Thymus (tissue), 11 donors: ENCODE data around the gene IGFBP2. TPM values are rescaled to one million over a fixed set of nuclear protein-coding genes. Genes with fewer than 3 reads are reported as not detected.

Source experiments
- DNase-seq, 9 donors: peaks; one replicate each; pipeline ENCODE4 v3.0.0-alpha.2; 2013; ENCODE audit warnings: low spot score in 9 of 9, low read depth in 6 of 9, missing footprints in 1 of 9
- H3K27ac ChIP-seq, 2 donors: one replicate each; pipeline ENCODE4 v1.5.1; 2013; ENCODE audit warnings: control low read depth in 1 of 2, low read depth in 1 of 2, low read length in 1 of 2, mild to moderate bottlenecking in 1 of 2, moderate library complexity in 1 of 2
- H3K27me3 ChIP-seq, 2 donors: one replicate each; pipeline ENCODE4 v1.5.1; 2013; ENCODE audit warnings: low read length in 1 of 2; ENCODE audit not compliant: control insufficient read depth in 2 of 2, insufficient read depth in 1 of 2
- H3K36me3 ChIP-seq, 2 donors: one replicate each; pipeline ENCODE4 v1.5.1; 2013; ENCODE audit warnings: low read length in 1 of 2, mild to moderate bottlenecking in 1 of 2, moderate library complexity in 1 of 2; ENCODE audit not compliant: control insufficient read depth in 2 of 2, insufficient read depth in 2 of 2
- H3K4me1 ChIP-seq, 2 donors: one replicate each; pipeline ENCODE4 v1.5.1; 2013; ENCODE audit warnings: low read length in 2 of 2; ENCODE audit not compliant: control insufficient read depth in 2 of 2, insufficient read depth in 2 of 2
- H3K4me3 ChIP-seq, 2 donors: one replicate each; pipeline ENCODE4 v1.5.1; 2013; ENCODE audit warnings: low read length in 2 of 2, control low read depth in 1 of 2, mild to moderate bottlenecking in 1 of 2
- H3K9me3 ChIP-seq, 2 donors: one replicate each; pipeline ENCODE4 v1.5.1; 2013; ENCODE audit warnings: low read length in 1 of 2, mild to moderate bottlenecking in 1 of 2; ENCODE audit not compliant: control insufficient read depth in 2 of 2, insufficient read depth in 1 of 2
- WGBS: extraction: QIAGEN DNeasy Blood & Tissue Kit; methylation state at CpG from one replicate; pipeline ENCODE4 v1.1.7; 2013; 5-methylcytosine and 5-hydroxymethylcytosine counted together
- polyA plus RNA-seq: library from polyadenylated mRNA; stranded (reverse); fragments of 200-250 nt; gene quantifications from one replicate; pipeline ENCODE4 v1.2.3, GENCODE V29; 2013
- total RNA-seq: library from RNA; stranded (reverse); fragments of 120-200 nt; gene quantifications from one replicate; pipeline ENCODE4 v1.2.4, GENCODE V29; 2013
- donor health status: healthy.

IGFBP2 gene
- total and polyA plus RNA-seq, 2 donors, result 111 to 189 TPM

- DNase-seq, result no peak
- H3K9me3 ChIP-seq, result no peaks in the 10 kb centered on the region
- no peaks in the 10 kb centered on the region for H3K36me3 ChIP-seq
- H3K27ac ChIP-seq, result no peak overlapping the region
- H3K4me3 ChIP-seq, result no peak overlapping the region
- H3K27me3 ChIP-seq, result peaks cover 0 to 23% of the 10 kb centered on the region in 2 donors
- 79% methylated on average over 17 of the region's 17 CpGs for WGBS
- peaks cover 0 to 2% of the 10 kb centered on the region in 2 donors for H3K4me1 ChIP-seq
Observed at GRCh38 chr2:216670266-216671080, 37.3 kb downstream of the IGFBP2 start.

DNA sequence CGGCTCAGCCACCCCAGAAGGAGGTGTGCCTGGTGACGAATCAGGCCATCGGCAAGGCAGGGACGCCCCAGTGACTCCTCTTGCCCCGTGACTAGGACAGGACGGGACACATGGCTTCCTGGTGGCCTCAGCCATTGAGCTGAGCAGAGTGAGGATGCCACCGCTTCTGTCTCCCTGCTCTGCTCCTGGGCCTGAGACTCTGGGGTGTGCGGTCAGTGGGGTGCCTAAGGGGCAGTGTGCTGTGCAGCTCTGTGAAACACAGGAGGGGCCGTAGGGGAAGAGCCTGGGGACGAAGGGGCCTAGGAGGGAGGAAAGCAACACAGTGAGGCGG, 37.8 kb downstream of the IGFBP2 start:
- WGBS, result 96% methylated on average over 11 of the region's 11 CpGs
- Histone ChIP-seq H3K36me3 (no peaks in the 10 kb centered on the region), H3K27me3 (peaks cover 0 to 23% of the 10 kb centered on the region in 2 donors), H3K4me3 (no peak overlapping the region), H3K27ac (no peak overlapping the region), H3K9me3 (no peaks in the 10 kb centered on the region), H3K4me1 (no peaks in the 10 kb centered on the region)
- no peak for DNase-seq

DNA sequence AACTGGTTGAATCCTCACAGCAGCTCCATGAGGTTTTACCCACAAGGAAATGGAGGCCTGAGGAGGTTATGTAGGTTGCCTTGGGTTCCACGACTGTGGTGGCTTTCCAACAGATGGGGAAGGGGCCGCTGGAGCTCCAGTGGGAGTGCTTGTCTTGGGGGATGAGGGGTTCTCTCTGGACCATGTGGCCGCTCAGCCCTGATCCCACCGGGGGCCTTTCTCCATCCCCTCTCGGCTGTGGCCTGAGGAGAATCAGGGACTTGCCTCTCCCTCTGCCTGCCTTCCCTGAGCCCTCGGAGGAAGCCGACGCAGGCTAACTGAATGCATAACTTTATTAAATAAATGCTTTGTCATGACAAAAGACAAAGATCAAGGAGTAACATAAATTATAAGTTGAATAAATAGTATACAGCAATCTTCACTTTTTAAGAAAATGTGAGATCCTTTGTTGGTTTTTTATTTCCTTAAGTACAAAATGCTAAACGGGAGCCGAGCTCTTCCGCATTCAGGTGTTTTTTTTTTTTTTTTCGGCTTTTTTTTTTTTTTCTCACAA, 38.6 kb downstream of the IGFBP2 start:
- DNase-seq, result no peak
- Histone ChIP-seq H3K36me3 (no peaks in the 10 kb centered on the region), H3K4me1 (no peaks in the 10 kb centered on the region), H3K27me3 (peaks cover 0 to 25% of the 10 kb centered on the region in 2 donors), H3K9me3 (no peaks in the 10 kb centered on the region), H3K4me3 (no peak overlapping the region), H3K27ac (no peak overlapping the region)
- WGBS, result 89% methylated on average over 12 of the region's 12 CpGs

GRCh38 chr2:216672466-216672865, 39.2 kb downstream of the IGFBP2 start:
- Histone ChIP-seq H3K9me3 (no peaks in the 10 kb centered on the region), H3K36me3 (no peaks in the 10 kb centered on the region), H3K27ac (no peak overlapping the region), H3K4me3 (no peak overlapping the region), H3K4me1 (no peaks in the 10 kb centered on the region), H3K27me3 (peaks cover 0 to 25% of the 10 kb centered on the region in 2 donors)
- no peak for DNase-seq
- WGBS, result 97% methylated on average over 10 of the region's 10 CpGs

DNA sequence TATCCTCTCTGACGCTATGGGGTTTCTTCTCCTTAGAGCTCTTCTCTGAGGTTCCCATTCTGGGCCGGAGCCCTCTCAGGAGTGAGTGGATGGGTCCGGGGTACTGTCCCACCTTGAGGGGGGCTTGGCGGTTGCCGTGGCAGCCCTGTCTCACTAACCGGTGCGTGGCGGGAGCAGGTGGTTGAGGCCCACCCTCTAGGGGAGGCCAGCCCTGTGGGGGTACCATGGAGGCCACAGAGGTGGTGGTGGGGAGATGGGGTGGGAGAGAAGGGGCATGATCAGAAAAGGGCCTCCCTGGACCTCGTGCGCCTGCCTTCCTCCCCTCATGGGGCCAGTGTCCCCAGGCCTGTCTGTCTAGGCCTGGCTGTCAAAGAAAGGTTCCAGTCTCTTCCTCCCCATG, 39.8 kb downstream of the IGFBP2 start:
- H3K27me3 ChIP-seq, result peaks cover 0 to 25% of the 10 kb centered on the region in 2 donors
- no peaks in the 10 kb centered on the region for H3K36me3 ChIP-seq
- no peak for DNase-seq
- no peak overlapping the region for H3K27ac ChIP-seq
- H3K4me1 ChIP-seq, result no peaks in the 10 kb centered on the region
- H3K4me3 ChIP-seq, result no peak overlapping the region
- H3K9me3 ChIP-seq, result no peaks in the 10 kb centered on the region
- WGBS, result 97% methylated on average over 10 of the region's 10 CpGs

GRCh38 chr2:216673609-216674008, 40.4 kb downstream of the IGFBP2 start:
- WGBS, result 96% methylated on average over 9 of the region's 9 CpGs
- no peak overlapping the region for H3K27ac ChIP-seq

DNA sequence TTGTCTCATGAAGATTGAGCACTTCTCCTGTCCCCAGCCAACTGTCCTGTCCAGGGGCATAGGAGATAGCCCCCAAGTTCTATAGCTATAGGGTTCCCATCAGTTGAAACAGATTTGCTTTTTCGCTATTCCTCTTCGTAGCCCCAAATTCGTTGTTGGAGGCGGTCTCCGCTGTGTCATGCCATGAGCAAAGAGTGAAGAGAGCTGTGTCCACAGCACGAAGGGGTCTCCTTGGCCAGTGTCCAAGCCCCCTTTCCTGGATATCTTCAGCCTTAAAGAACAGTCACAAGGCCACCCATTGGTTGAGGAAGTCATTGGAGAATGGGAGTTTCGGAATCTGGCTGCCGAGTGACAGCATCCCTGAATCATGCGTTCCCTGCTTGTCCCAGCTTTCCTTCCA, 41.2 kb downstream of the IGFBP2 start:
- WGBS, result 94% methylated on average over 9 of the region's 9 CpGs
- Histone ChIP-seq H3K27me3 (peaks cover 0 to 25% of the 10 kb centered on the region in 2 donors), H3K27ac (no peak overlapping the region), H3K9me3 (no peaks in the 10 kb centered on the region), H3K4me3 (no peak overlapping the region), H3K36me3 (no peaks in the 10 kb centered on the region), H3K4me1 (no peaks in the 10 kb centered on the region)
- DNase-seq, result no peak

More at GRCh38 chr2:216673609-216674008, 40.4 kb downstream of the IGFBP2 start:
- no peaks in the 10 kb centered on the region for H3K4me1 ChIP-seq
- H3K4me3 ChIP-seq, result no peak overlapping the region
- H3K36me3 ChIP-seq, result no peaks in the 10 kb centered on the region
- no peaks in the 10 kb centered on the region for H3K9me3 ChIP-seq
- peaks cover 0 to 25% of the 10 kb centered on the region in 2 donors for H3K27me3 ChIP-seq
- no peak for DNase-seq

GRCh38 chr2:216676630-216677029, 43.4 kb downstream of the IGFBP2 start:
- Histone ChIP-seq H3K27me3 (peaks cover 0 to 12% of the 10 kb centered on the region in 2 donors), H3K4me3 (no peak overlapping the region), H3K4me1 (no peaks in the 10 kb centered on the region), H3K27ac (no peak overlapping the region), H3K9me3 (no peaks in the 10 kb centered on the region), H3K36me3 (no peaks in the 10 kb centered on the region)
- DNase-seq, result no peak
- 93% methylated on average over 17 of the region's 17 CpGs for WGBS

DNA sequence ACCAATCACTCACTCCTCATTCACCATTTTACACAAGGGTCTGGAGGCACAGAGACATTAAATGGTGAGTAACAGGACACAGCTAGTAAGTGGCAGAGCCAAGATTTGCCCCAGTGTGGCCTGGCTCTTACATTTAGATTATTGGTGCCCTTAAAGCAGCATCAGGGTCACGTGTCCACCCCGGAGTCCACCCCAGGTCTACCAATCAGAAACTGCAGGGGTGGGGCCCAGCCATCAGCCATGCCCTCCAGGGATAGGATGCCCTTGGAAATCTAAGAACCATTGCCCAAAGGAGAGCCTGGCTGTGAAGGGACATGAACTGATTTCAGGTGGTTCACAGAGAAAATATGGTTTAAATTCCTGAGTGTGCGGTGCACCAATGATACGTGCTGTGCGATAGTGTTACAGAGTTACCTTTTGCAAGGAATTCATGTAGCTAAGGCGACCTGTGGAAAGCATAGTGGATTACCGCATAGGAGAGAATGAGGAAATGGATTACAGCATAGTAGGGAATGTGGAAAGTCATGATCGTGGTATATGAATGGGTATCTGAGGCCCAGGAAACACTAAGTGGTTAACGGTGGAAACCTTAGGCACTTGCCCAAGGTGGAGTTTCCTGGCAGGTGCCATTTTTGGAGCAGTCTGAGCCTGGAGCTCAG, 44.3 kb downstream of the IGFBP2 start:
- Histone ChIP-seq H3K9me3 (no peaks in the 10 kb centered on the region), H3K4me3 (no peak overlapping the region), H3K36me3 (no peaks in the 10 kb centered on the region), H3K27me3 (peaks cover 0 to 12% of the 10 kb centered on the region in 2 donors), H3K27ac (no peak overlapping the region), H3K4me1 (peaks cover 0 to 7% of the 10 kb centered on the region in 2 donors)
- DNase-seq, result no peak
- 87% methylated on average over 9 of the region's 9 CpGs for WGBS
